ENCODE results near the gene PIK3CG.
"Not testable (repeated sequence)": the region's sequence is repeated elsewhere in the genome, so short reads cannot be mapped to it uniquely, and the experiment has no call there.

Gene PIK3CG

GRCh38 chr7:106844279-106844997 is 20.6 kb upstream of the PIK3CG start:
- H3K4me3 ChIP-seq (ENCODE audit: low read depth, low read length), result no peak overlapping the region
- no peak for TF ChIP-seq CTCF (IDR thresholded peaks at IDR 0.05; ENCODE audit: low read depth, low read length)

- H3K4me3 ChIP-seq (ENCODE audit: low read depth, low read length), result no peak overlapping the region
- TF ChIP-seq CTCF (IDR thresholded peaks at IDR 0.05; ENCODE audit: low read depth, low read length), result no peak
These were observed 17.0 kb upstream of the PIK3CG start for GRCh38 chr7:106848049-106848448.

- no peak for TF ChIP-seq CTCF (IDR thresholded peaks at IDR 0.05; ENCODE audit: low read depth, low read length)
- H3K4me3 ChIP-seq (ENCODE audit: low read depth, low read length), result no peak overlapping the region
These were observed 16.1 kb upstream of the PIK3CG start for GRCh38 chr7:106848851-106849442.

GRCh38 chr7:106851632-106852031 is 13.4 kb upstream of the PIK3CG start:
- H3K4me3 ChIP-seq (ENCODE audit: low read depth, low read length), result not testable (repeated sequence)

GRCh38 chr7:106853250-106853908 is 11.7 kb upstream of the PIK3CG start:
- no peak for TF ChIP-seq CTCF (IDR thresholded peaks at IDR 0.05; ENCODE audit: low read depth, low read length)
- H3K4me3 ChIP-seq (ENCODE audit: low read depth, low read length), result no peak overlapping the region

GRCh38 chr7:106855540-106856132 is 9.4 kb upstream of the PIK3CG start:
- H3K4me3 ChIP-seq (ENCODE audit: low read depth, low read length), result no peak overlapping the region
- TF ChIP-seq CTCF (IDR thresholded peaks at IDR 0.05; ENCODE audit: low read depth, low read length), result no peak

- no peak for TF ChIP-seq CTCF (IDR thresholded peaks at IDR 0.05; ENCODE audit: low read depth, low read length)
These were observed 6.2 kb upstream of the PIK3CG start for GRCh38 chr7:106858618-106859532.

More at GRCh38 chr7:106858618-106859532, 6.2 kb upstream of the PIK3CG start:
- H3K4me3 ChIP-seq (ENCODE audit: low read depth, low read length), result no peak overlapping the region
